HepG2 (cell line): ENCODE results near the gene SMIM13. TPM values are rescaled to one million over a fixed set of nuclear protein-coding genes. Genes with fewer than 3 reads are reported as not detected.

ENCODE experiments used
- FLYWCH1 ChIP-seq: sonication (generic); formaldehyde crosslinking; IDR thresholded peaks from 2 replicates; pipeline ENCODE4 v1.8.1; 2023; ENCODE audit warnings: mild to moderate bottlenecking, missing genetic modification reagents
- HES4 ChIP-seq: sonication (generic); formaldehyde crosslinking; IDR thresholded peaks from 2 replicates; pipeline ENCODE4 v1.9.0; 2021; ENCODE audit warnings: mild to moderate bottlenecking, missing genetic modification reagents, borderline replicate concordance
- JUND ChIP-seq: sonication (generic); formaldehyde crosslinking; IDR thresholded peaks from 2 replicates; pipeline ENCODE4 v1.8.0; 2022; ENCODE audit warnings: mild to moderate bottlenecking, missing genetic modification reagents
- REXO4 ChIP-seq: sonication (generic); formaldehyde crosslinking; IDR thresholded peaks from 2 replicates; pipeline ENCODE4 v1.8.0; 2022; ENCODE audit warnings: missing genetic modification reagents, mild to moderate bottlenecking, borderline replicate concordance
- SALL1 ChIP-seq: sonication (generic); formaldehyde crosslinking; IDR thresholded peaks from 2 replicates; pipeline ENCODE4 v1.8.0; 2022; ENCODE audit warnings: mild to moderate bottlenecking, missing genetic modification reagents
- SRSF4 ChIP-seq: fragments of 200-400 bp; formaldehyde crosslinking; IDR thresholded peaks from one replicate; pipeline ENCODE4 v1.6.1; 2018; ENCODE audit warnings: mild to moderate bottlenecking, low read depth, low read length, moderate library complexity; ENCODE audit not compliant: poor library complexity, severe bottlenecking
- TGIF2 ChIP-seq: IDR thresholded peaks from 2 replicates; pipeline ENCODE4 v1.6.1; 2016; ENCODE audit warnings: control low read depth, missing compliant biosample characterization
- ZNF160 ChIP-seq: sonication (generic); formaldehyde crosslinking; IDR thresholded peaks from 2 replicates; pipeline ENCODE4 v1.8.0; 2022; ENCODE audit warnings: mild to moderate bottlenecking, inconsistent platforms, missing genetic modification reagents
- ZNF33B ChIP-seq: sonication (generic); formaldehyde crosslinking; IDR thresholded peaks from 2 replicates; pipeline ENCODE4 v1.5.1; 2020; ENCODE audit warnings: mild to moderate bottlenecking, missing genetic modification reagents
- ZNF451 ChIP-seq: sonication (generic); formaldehyde crosslinking; IDR thresholded peaks from 2 replicates; pipeline ENCODE4 v1.5.0; 2020; ENCODE audit warnings: mild to moderate bottlenecking, missing genetic modification reagents
- ZNF543 ChIP-seq: sonication (generic); formaldehyde crosslinking; IDR thresholded peaks from 2 replicates; pipeline ENCODE4 v1.4.0; 2020; ENCODE audit warnings: mild to moderate bottlenecking, missing genetic modification reagents
- ZNF552 ChIP-seq: sonication (generic); formaldehyde crosslinking; IDR thresholded peaks from 2 replicates; pipeline ENCODE4 v1.9.0; 2022; ENCODE audit warnings: missing genetic modification reagents, mild to moderate bottlenecking, borderline replicate concordance
- ZNF773 ChIP-seq: sonication (generic); formaldehyde crosslinking; IDR thresholded peaks from 2 replicates; pipeline ENCODE4 v1.4.0; 2020; ENCODE audit warnings: missing genetic modification reagents, borderline replicate concordance
- ZNF878 ChIP-seq: sonication (generic); formaldehyde crosslinking; IDR thresholded peaks from 2 replicates; pipeline ENCODE4 v1.8.1; 2023; ENCODE audit warnings: mild to moderate bottlenecking, missing genetic modification reagents, moderate library complexity
- polyA plus RNA-seq, 8 experiments: library from polyadenylated mRNA; depleted of rRNA in 3 of 8; stranded (reverse) in 7 of 8; unstranded in 1 of 8; fragments of >200 nt; fragmentation: Illumina TruSeq in 4 of 8; extraction: Trizol in 4 of 8; gene quantifications; 2 replicates each; pipeline versions ENCODE4 v1.2.1 to v1.2.3, GENCODE V29; 2011 to 2016; ENCODE audit warnings: low read depth in 4 of 8, missing spikeins in 1 of 8, mixed read lengths in 1 of 8; ENCODE audit not compliant: insufficient read depth in 1 of 8
- total RNA-seq, 5 experiments: library from RNA; depleted of rRNA; stranded (reverse); fragments of >200 nt; fragmentation: Illumina TruSeq; extraction: Trizol; gene quantifications; 2 replicates each; pipeline ENCODE4 v1.2.3, GENCODE V29; 2016; ENCODE audit warnings: low read depth in 1 of 5
- TF ChIP-seq, protein P1 (sequence below): sonication (generic); formaldehyde crosslinking; IDR thresholded peaks from 2 replicates; pipeline ENCODE4 v1.4.0; 2020; ENCODE audit warnings: missing genetic modification reagents; ENCODE audit errors: not compliant biosample characterization
- TF ChIP-seq, protein P2 (sequence below): sonication (generic); formaldehyde crosslinking; IDR thresholded peaks from 2 replicates; pipeline ENCODE4 v1.5.0; 2020; ENCODE audit warnings: missing genetic modification reagents
- TF ChIP-seq, protein P3 (sequence below): sonication (generic); formaldehyde crosslinking; IDR thresholded peaks from 2 replicates; pipeline ENCODE4 v1.5.1; 2020; ENCODE audit warnings: missing genetic modification reagents, mild to moderate bottlenecking, borderline replicate concordance
- TF ChIP-seq, protein P4 (sequence below): sonication (generic); formaldehyde crosslinking; conservative IDR thresholded peaks from 2 replicates; pipeline ENCODE4 v1.5.0; 2020; ENCODE audit warnings: missing genetic modification reagents

Gene SMIM13
- total and polyA plus RNA-seq, 2 of the 13 experiments (the other 11 are each of a cell fraction or from before 2014, with no cell fraction given) = 2.7 to 10.2 TPM

DNA sequence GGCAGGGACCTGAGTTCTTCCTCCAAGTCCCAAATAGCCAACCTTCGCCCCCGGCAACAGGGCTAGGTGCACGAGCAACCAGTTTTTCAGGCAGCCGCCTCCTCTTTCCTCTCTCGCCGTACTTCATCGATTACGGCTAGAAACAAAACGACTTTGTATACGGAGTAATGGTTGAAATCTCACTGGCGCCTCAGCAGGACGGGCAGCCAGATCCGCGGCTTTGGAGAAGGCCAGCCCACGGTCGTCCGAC, 333 bp upstream of the SMIM13 start (continued):
- TF ChIP-seq, protein P1, sequence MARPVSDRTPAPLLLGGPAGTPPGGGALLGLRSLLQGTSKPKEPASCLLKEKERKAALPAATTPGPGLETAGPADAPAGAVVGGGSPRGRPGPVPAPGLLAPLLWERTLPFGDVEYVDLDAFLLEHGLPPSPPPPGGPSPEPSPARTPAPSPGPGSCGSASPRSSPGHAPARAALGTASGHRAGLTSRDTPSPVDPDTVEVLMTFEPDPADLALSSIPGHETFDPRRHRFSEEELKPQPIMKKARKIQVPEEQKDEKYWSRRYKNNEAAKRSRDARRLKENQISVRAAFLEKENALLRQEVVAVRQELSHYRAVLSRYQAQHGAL (CRISPR knock-in tag) = peak; percentile 5
- TF ChIP-seq ZNF451 = no peak
- 0 out of 2 replicates have a peak, but pooled peaks have one; percentile 15 for TF ChIP-seq ZNF552 (CRISPR knock-in tag)
- TF ChIP-seq HES4 = no peak
- TF ChIP-seq ZNF878 (CRISPR knock-in tag) = peak; percentile 84; the same call in 1 of the 2 replicates
- TF ChIP-seq, protein P2, sequence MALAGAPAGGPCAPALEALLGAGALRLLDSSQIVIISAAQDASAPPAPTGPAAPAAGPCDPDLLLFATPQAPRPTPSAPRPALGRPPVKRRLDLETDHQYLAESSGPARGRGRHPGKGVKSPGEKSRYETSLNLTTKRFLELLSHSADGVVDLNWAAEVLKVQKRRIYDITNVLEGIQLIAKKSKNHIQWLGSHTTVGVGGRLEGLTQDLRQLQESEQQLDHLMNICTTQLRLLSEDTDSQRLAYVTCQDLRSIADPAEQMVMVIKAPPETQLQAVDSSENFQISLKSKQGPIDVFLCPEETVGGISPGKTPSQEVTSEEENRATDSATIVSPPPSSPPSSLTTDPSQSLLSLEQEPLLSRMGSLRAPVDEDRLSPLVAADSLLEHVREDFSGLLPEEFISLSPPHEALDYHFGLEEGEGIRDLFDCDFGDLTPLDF (CRISPR knock-in tag) = no peak
- TF ChIP-seq ZNF33B = no peak; the same call in 1 of the 2 replicates
- no peak for TF ChIP-seq FLYWCH1
- no peak; the same call in 1 of the 2 replicates for TF ChIP-seq SALL1 (CRISPR knock-in tag)
- TF ChIP-seq REXO4 (CRISPR knock-in tag) = no peak
- TF ChIP-seq ZNF160 (CRISPR knock-in tag) = no peak
- TF ChIP-seq JUND (CRISPR knock-in tag) = no peak
- TF ChIP-seq, protein P3, sequence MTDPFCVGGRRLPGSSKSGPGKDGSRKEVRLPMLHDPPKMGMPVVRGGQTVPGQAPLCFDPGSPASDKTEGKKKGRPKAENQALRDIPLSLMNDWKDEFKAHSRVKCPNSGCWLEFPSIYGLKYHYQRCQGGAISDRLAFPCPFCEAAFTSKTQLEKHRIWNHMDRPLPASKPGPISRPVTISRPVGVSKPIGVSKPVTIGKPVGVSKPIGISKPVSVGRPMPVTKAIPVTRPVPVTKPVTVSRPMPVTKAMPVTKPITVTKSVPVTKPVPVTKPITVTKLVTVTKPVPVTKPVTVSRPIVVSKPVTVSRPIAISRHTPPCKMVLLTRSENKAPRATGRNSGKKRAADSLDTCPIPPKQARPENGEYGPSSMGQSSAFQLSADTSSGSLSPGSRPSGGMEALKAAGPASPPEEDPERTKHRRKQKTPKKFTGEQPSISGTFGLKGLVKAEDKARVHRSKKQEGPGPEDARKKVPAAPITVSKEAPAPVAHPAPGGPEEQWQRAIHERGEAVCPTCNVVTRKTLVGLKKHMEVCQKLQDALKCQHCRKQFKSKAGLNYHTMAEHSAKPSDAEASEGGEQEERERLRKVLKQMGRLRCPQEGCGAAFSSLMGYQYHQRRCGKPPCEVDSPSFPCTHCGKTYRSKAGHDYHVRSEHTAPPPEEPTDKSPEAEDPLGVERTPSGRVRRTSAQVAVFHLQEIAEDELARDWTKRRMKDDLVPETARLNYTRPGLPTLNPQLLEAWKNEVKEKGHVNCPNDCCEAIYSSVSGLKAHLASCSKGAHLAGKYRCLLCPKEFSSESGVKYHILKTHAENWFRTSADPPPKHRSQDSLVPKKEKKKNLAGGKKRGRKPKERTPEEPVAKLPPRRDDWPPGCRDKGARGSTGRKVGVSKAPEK (CRISPR knock-in tag) = no peak; the same call in 1 of the 2 replicates
- no peak for TF ChIP-seq ZNF773 (CRISPR knock-in tag)
- peak; percentile 26; the same call in 1 of the 2 replicates for TF ChIP-seq ZNF543 (CRISPR knock-in tag)
- TF ChIP-seq SRSF4 = no peak
- TF ChIP-seq, protein P4, sequence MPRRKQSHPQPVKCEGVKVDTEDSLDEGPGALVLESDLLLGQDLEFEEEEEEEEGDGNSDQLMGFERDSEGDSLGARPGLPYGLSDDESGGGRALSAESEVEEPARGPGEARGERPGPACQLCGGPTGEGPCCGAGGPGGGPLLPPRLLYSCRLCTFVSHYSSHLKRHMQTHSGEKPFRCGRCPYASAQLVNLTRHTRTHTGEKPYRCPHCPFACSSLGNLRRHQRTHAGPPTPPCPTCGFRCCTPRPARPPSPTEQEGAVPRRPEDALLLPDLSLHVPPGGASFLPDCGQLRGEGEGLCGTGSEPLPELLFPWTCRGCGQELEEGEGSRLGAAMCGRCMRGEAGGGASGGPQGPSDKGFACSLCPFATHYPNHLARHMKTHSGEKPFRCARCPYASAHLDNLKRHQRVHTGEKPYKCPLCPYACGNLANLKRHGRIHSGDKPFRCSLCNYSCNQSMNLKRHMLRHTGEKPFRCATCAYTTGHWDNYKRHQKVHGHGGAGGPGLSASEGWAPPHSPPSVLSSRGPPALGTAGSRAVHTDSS = no peak
- TF ChIP-seq TGIF2 = no peak
